Measurements from ENCODE around the gene MYO1D.

DNA sequence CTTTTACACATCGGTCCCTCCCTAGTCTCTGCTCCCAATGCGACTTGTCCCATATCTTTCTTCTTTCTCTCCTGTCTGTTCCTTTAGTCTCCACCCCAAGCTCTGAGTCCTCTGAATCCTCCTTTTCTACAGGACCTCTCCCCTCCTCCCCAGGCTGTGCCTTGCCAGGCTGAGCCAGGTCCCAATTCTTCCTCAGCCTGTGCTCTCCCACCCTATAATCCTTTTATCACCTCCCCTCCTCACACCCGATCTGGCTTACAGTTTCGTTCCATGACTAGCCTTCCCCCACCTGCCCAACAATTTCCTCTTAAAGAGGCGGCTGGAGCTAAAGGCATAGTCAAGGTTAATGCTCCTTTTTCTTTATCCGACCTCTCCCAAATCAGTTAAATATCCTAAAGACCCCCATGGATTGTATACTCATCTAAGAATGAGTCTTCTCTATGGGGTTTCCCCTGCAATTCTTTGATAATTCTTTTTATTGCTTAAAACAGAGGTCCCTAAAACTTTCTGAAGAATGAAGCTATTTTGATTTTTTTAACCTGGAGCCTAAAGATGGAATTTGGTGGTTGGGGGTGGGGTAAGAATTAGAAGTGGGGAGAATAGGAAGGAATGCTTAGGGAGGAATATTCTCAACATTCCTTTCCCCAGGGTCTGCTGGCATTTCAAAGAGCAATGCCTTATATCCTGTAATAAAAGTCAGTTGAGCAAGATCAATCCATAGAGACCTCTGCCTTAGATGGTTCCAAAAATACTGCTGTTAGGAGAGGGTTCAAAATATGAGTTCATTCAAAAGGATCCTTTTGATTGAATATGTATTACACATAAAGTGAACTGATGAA, 102.8 kb downstream of the MYO1D start:
- TF ChIP-seq, protein P1, sequence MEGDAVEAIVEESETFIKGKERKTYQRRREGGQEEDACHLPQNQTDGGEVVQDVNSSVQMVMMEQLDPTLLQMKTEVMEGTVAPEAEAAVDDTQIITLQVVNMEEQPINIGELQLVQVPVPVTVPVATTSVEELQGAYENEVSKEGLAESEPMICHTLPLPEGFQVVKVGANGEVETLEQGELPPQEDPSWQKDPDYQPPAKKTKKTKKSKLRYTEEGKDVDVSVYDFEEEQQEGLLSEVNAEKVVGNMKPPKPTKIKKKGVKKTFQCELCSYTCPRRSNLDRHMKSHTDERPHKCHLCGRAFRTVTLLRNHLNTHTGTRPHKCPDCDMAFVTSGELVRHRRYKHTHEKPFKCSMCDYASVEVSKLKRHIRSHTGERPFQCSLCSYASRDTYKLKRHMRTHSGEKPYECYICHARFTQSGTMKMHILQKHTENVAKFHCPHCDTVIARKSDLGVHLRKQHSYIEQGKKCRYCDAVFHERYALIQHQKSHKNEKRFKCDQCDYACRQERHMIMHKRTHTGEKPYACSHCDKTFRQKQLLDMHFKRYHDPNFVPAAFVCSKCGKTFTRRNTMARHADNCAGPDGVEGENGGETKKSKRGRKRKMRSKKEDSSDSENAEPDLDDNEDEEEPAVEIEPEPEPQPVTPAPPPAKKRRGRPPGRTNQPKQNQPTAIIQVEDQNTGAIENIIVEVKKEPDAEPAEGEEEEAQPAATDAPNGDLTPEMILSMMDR (IDR thresholded peaks at IDR 0.05; ENCODE audit: low read depth, low read length, missing input control): no peak
- TF ChIP-seq, protein P2, sequence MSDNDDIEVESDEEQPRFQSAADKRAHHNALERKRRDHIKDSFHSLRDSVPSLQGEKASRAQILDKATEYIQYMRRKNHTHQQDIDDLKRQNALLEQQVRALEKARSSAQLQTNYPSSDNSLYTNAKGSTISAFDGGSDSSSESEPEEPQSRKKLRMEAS (IDR thresholded peaks at IDR 0.05): no peak
- TF ChIP-seq, protein P3, sequence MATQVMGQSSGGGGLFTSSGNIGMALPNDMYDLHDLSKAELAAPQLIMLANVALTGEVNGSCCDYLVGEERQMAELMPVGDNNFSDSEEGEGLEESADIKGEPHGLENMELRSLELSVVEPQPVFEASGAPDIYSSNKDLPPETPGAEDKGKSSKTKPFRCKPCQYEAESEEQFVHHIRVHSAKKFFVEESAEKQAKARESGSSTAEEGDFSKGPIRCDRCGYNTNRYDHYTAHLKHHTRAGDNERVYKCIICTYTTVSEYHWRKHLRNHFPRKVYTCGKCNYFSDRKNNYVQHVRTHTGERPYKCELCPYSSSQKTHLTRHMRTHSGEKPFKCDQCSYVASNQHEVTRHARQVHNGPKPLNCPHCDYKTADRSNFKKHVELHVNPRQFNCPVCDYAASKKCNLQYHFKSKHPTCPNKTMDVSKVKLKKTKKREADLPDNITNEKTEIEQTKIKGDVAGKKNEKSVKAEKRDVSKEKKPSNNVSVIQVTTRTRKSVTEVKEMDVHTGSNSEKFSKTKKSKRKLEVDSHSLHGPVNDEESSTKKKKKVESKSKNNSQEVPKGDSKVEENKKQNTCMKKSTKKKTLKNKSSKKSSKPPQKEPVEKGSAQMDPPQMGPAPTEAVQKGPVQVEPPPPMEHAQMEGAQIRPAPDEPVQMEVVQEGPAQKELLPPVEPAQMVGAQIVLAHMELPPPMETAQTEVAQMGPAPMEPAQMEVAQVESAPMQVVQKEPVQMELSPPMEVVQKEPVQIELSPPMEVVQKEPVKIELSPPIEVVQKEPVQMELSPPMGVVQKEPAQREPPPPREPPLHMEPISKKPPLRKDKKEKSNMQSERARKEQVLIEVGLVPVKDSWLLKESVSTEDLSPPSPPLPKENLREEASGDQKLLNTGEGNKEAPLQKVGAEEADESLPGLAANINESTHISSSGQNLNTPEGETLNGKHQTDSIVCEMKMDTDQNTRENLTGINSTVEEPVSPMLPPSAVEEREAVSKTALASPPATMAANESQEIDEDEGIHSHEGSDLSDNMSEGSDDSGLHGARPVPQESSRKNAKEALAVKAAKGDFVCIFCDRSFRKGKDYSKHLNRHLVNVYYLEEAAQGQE (IDR thresholded peaks at IDR 0.05): no peak
- no peak for TF ChIP-seq RAD21 (IDR thresholded peaks at IDR 0.05)
- no peak for TF ChIP-seq GABPA (IDR thresholded peaks at IDR 0.05 in 1 of 2, conservative IDR thresholded peaks at IDR 0.05 in 1 of 2)
- no peak for TF ChIP-seq NR2F2 (IDR thresholded peaks at IDR 0.05)

Data from liver (tissue), 3 donors.